ENCODE results near the gene ARPC1B.
A peak's percentile ranks its signal among the peaks of the same experiment; 100 is the strongest.
"Not testable (repeated sequence)": the region's sequence is repeated elsewhere in the genome, so short reads cannot be mapped to it uniquely, and the experiment has no call there.

Gene ARPC1B

GRCh38 chr7:99374111-99375064, at the start of gene ARPC1B:
ARPC1B (plus strand) TSS chr7:99374730; CDS start chr7:99385715, 10,985 bp downstream.
- DNase-seq = peak; percentile 93

DNA sequence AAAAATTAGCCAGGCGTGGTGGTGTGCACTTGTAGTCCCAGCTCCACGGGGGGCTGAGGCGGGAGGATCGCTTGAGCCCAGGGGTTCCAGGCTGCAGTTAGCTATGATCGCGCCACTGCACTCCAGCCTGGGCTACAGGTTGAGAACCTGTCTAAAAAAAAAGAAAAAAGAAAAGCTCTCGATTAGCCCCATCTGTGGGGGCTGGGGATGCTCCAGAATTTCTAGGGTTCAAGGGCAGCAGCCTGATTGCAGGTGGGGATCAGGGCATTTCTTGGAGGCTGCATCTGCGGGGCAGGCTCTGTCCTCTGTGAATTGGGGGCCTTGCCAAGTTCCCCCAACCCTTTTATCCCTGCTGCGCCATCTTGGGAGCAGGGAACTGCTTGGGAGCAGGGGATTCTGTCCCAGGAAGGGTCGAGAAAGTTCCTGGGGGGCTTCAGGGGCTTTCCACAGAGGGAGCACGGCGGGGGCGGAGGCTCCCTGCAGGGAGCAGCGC, 49.5 kb upstream of the ARPC1B start:
- no peak for DNase-seq

- peak; percentile 97 for DNase-seq
These were observed 48.7 kb upstream of the ARPC1B start, which contains the start of gene ARPC1A for GRCh38 chr7:99325592-99326407. ARPC1A (plus strand) TSS chr7:99325898; CDS start chr7:99333354, 7,456 bp downstream.

DNA sequence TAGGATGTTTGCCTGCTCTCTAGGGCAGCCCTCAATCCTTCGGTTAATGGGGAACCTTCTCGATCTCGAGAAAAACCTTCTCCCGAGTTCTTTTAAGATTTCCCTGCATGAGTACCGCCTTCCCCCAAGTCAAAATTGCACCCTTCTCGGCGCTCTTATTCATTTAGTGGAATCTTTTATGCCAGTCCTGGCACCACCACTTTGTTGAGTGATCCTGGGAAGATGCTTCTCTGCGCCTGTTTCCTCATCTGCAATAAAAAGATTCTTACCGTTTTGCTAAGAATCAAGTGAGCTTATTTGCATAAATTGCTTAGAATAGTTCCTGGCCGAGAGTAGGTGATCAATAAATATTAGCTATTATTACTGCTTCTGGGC, 48.1 kb upstream of the ARPC1B start:
- no peak for DNase-seq

- peak; percentile 58 for DNase-seq
These were observed 44.1 kb upstream of the ARPC1B start for GRCh38 chr7:99330314-99330961.

- DNase-seq = peak; percentile 54
These were observed 43.5 kb upstream of the ARPC1B start for GRCh38 chr7:99331002-99331401.

DNA sequence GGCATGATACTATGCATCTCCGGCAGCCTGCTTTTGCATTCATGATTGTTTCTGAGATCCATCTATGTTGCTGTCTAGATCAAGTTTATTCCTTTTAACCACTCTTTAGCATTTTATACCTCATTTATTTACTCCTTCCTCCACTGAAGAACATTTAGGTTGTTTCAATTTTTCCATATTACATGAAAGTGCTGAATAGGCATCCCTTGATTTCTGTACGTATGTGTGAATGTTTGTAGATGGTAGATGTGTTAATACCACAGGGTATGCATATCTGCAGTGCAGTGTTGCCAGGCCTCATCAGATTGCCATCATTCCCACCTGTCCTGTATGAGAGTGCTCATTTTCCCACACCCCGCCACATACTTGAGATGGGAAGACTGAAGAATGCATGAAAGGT, 34.9 kb upstream of the ARPC1B start:
- peak; percentile 13 for DNase-seq

DNA sequence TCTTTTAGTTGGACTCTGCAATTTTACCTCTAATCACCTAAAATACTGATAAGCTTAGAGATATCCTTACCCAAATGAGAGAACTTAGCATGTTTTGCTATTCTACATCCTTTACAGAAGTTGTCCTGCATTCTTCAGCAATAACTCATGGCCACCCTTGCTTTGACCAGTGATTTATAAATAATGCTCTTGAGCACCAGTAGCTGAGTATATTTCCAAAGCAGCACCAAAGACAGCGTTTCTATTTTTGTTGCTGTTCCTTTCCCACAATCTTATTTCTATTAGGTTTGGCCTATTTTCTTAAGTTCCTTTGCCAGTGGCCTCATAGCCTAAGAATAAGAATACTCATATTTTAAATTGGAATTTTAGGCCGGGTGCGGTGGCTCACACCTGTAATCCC, 33.9 kb upstream of the ARPC1B start:
- no peak for DNase-seq

GRCh38 chr7:99344061-99344647, 30.4 kb upstream of the ARPC1B start:
- DNase-seq = peak; percentile 51

- DNase-seq = peak; percentile 11
These were observed 23.9 kb upstream of the ARPC1B start for GRCh38 chr7:99350641-99351040.

DNA sequence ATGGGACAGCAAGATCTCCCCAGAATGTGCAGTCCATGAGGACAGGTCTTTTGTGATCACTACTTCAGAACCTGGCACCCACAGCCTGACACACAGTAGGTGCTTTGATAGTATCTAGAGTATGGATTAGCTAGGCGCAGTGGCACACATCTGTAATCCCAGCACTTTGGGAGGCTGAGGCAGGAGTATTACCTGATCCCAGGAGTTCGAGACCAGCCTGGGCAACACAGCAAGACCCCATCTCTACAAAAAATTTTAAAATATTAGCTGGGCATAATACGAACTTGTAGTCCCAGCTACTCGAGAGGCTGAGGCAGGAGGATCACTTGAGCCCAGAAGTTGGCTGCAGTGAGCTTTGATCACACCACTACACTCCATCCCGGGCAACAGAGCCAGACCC, 22.3 kb upstream of the ARPC1B start:
- DNase-seq = no peak

- DNase-seq = no peak
These were observed 19.4 kb upstream of the ARPC1B start for GRCh38 chr7:99355098-99355497.

- peak; percentile 47 for DNase-seq
These were observed 16.6 kb upstream of the ARPC1B start for GRCh38 chr7:99357701-99358490.

DNA sequence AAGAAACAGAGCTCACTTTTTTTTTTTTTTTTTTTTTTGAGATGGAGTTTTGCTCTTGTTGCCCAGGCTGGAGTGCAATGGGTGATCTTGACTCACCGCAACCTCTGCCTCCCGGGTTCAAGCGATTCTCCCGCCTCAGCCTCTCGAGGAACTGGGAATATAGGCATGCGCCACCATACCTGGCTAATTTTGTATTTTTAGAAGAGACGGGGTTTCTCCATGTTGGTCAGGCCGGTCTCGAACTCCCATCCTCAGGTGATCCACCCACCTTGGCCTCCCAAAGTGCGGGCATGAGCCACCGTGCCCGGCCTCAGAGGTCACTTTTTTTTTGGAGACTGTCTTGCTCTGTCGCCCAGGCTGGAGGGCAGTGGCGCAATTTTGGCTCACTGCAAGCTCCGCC, 16.0 kb upstream of the ARPC1B start:
- DNase-seq = not testable (repeated sequence)

DNA sequence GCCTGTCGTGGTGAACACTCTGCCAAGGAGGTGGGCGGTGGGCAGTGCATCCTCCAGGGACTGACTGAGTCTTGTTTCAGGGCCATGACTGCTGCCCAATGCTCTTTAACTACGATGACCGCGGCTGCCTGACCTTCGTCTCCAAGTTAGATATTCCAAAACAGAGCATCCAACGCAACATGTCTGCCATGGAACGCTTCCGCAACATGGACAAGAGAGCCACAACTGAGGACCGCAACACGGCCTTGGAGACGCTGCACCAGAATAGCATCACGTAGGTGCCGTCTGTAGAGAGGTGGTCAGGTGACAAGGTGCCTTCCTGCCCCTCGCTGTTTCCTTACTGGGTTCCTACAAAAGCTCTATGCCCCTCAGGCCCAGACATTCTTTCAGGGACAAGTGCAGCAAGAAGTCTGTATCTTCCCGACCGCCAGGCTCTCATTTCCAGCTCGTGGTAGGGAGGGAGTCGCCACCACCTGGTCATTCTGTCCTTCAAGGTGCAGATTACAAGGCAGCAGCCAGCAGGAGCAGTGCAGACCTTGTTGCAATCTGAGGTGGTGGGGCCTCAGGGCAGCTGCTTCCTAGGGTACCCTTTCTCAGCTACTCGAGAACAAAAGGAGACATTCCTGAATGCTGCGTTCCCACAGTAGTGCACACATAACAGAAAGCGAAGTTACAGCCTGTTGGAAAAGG, 14.9 kb upstream of the ARPC1B start:
- DNase-seq = no peak

DNA sequence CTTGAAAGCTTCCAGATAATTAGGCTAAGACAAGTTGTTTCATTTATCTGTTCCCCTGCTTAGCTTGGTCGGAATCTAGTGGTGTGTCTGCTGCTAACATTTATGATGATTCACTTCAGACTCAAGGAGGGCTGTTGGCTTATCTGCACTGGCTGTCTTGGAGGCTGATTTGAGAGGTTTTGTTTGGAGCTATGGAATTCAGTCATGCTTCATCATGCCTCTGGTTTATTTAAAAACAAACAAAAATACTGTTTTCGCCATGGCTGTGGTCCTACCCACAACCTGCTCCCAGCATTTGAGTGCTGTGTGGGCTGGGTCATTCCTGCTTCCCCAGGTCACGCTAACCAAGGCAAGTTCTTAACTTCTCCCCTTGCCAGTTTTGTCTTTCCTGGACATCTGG, 11.7 kb upstream of the ARPC1B start:
- no peak for DNase-seq

DNA sequence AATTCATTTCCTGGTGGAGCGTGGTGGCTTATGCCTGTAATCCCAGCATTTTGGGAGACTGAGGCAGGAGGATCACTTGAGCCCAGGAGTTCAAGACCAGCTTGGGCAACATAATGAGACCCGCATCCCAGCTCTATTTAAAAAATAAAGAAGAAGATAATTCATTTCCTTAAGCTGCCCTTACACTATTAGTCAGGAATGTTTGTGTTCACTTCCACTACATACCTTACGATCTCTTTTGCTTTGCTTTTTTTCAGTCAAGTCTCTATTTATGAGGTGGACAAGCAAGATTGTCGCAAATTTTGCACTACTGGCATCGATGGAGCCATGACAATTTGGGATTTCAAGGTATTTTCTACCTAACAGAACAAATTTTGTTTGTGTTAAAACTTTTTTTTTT, 11.2 kb upstream of the ARPC1B start:
- DNase-seq = no peak

DNA sequence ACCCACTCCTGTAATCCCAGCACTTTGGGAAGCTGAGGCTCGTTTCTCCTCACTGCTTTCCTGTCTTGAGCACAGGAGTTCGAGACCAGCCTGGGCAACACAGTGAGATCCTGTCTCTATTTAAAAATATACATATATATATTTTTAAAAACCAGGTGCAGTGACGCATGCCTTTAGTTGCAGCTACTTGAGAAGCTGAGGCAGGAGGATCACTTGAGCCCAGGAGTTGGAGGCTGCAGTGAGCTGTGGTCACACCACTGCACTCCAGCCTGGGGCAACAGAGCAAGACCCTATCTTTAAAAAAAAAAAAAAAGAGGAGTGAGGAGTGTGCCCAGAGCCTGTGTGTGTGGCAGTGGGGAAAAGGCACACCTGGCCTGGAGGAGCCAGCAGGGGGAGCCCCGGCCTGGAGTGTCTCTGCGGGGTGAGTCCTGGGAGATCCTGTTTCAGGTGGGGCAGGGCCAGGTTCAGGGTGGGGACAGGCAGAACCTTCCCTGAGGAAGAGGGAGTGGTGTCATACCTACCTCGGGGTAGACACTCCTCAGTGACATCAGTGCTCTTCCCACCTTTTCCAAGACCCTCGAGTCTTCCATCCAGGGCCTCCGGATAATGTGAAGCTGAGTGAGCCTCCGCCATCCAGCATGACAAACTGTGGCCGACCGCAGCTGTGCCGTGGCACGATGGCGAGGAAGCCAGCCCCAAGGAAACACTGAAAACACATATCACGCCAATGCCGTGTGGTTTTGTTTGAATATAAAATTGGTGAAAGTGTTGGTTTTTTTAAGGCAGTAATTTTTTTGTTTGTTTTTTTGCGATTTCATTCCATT, 9.0 kb upstream of the ARPC1B start:
- DNase-seq = peak; percentile 80

DNA sequence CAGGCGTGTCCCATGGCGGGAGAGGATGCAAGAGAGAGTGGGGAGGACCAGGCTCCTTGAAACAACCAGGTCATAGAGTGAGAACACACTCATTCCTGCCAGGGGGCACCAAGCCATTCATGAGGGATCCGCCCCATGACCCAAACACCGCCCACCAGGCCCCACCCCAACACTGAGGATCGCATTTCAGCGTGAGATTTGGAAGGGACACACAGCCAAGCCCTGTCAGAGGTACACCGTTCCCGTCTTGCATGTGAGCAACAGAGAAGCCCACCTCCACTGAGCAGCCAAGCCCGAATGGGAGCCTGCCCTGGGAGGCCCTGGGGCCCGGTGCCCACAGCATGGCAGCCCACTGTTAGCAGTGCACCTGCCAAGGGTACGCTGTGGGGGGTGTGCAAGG, 7.9 kb upstream of the ARPC1B start:
- no peak for DNase-seq

DNA sequence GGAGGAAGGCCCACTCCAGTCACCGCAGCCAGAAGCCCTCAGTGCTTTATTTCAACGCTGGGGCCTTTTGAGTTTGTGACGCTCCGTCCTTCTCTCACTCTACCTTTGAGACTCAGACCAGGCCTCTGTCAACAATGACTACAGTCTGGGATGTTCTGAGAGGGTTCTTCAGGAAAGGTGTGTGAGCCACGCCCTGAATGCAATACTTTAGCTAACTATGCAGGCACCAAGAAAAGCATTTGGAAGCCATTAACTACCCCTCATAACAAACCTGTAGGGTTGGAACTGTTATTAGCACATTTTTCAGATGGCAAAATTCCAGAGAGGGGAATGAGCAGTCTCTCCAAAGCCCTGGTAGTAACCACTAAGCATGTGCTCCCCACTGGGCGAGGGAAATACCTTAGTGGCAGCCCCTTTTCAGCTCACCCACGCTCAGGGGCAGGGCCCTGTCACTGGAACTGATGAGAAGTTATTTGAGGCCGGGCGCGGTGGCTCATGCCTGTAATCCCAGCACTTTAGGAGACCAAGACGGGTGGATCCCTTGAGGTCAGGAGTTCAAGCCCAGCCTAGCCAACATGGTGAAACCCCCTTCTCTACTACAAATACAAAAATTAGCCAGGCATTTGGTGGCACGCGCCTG, 5.7 kb upstream of the ARPC1B start:
- no peak for DNase-seq

Measured in activated CD8-positive, alpha-beta memory T cell treated with anti-CD3 and anti-CD28 coated beads for 24 hours (primary cell).